ENCODE data around the gene SHKBP1. TPM values are rescaled to one million over a fixed set of nuclear protein-coding genes. Genes with fewer than 3 reads are reported as not detected.
A peak's percentile ranks its signal among the peaks of the same experiment; 100 is the strongest.

SHKBP1 gene
- total and polyA plus RNA-seq, 10 of the 15 experiments (the other 5 are each of a cell fraction or from before 2014, with no cell fraction given), result 2.3 to 123 (median 67.0) TPM

- in situ Hi-C loops (cut with MboI), result no loop called here
- BruUV-seq (replicated peaks), result no TSS peak
- intact Hi-C loops (cut with micrococcal nuclease; ENCODE audit: unreplicated experiment), result no loop called here
- DNase-seq (ENCODE audit: low read depth, low spot score) (no peak), FAIRE-seq (peak; percentile 27), ATAC-seq (peak; percentile 80)
- 47% methylated on average over 11 of the region's 11 CpGs for WGBS (ENCODE audit: insufficient coverage, insufficient replicate concordance, low lambda C conversion rate, missing lambda C conversion rate)
- Histone ChIP-seq H3K4me2 (ENCODE audit: control insufficient read depth, insufficient read depth) (no peak overlapping the region), H3K27ac (ENCODE audit: control insufficient read depth, insufficient read depth) (peak overlapping the region; percentile 48), H4K20me1 (ENCODE audit: control insufficient read depth, insufficient read depth) (no peaks in the 10 kb centered on the region), H3K9ac (ENCODE audit: control insufficient read depth, insufficient read depth, low read length) (no peak overlapping the region; the same call in 1 of the 2 replicates), H3K9me3 (replicated peaks; ENCODE audit: control insufficient read depth, insufficient read depth, low read length) (no peaks in the 10 kb centered on the region; the same call in 2 of the 3 replicates), H3K4me1 (ENCODE audit: control insufficient read depth, insufficient read depth, low read length) (peaks cover 4% of the 10 kb centered on the region; the same call in 1 of the 2 replicates), H2AFZ (ENCODE audit: control insufficient read depth, low read depth, low read length) (no peak overlapping the region), H3K27me3 (replicated peaks in 1 of 2; ENCODE audit: control insufficient read depth in 2 of 2, insufficient read depth in 2 of 2, low read length in 1 of 2) (no peaks in the 10 kb centered on the region), H3K36me3 (ENCODE audit: control insufficient read depth in 2 of 2, insufficient read depth in 2 of 2, low read length in 1 of 2) (no peaks in the 10 kb centered on the region), H3K79me2 (ENCODE audit: control insufficient read depth, insufficient read depth, low read length) (no peaks in the 10 kb centered on the region), H3K4me3 (no peak overlapping the region)
- ChIA-PET CTCF (interaction anchor here (1.0 to 3.6 kb wide), 4 partner anchors 15 to 200 kb away, joined by 3 to 30 read pairs (median 6); no protein-coding TSS in a partner anchor), RAD21 (ENCODE audit: unreplicated experiment) (interaction anchor here (0.8 to 1.2 kb wide), 3 partner anchors 14 to 16 kb away, joined by 3 to 5 read pairs (median 4); no protein-coding TSS in a partner anchor), SMC1A (ENCODE audit: uncharacterized antibody, unreplicated experiment) (interaction anchor here (0.5 to 2.2 kb wide), 4 partner anchors 12 to 274 kb away, joined by 3 to 6 read pairs (median 3); no protein-coding TSS in a partner anchor), POLR2A (interaction anchor here (1.1 to 1.4 kb wide), 2 partner anchors 14 to 15 kb away, joined by 3 to 4 read pairs; no protein-coding TSS in a partner anchor)
- TF ChIP-seq DPF2 (IDR thresholded peaks at IDR 0.05) (no peak), CREM (IDR thresholded peaks at IDR 0.05; ENCODE audit: low read depth) (no peak), IKZF1 (conservative IDR thresholded peaks at IDR 0.05) (0 out of 2 replicates have a peak, but pooled peaks have one; percentile 13), EED (IDR thresholded peaks at IDR 0.05; ENCODE audit: low read depth) (0 out of 2 replicates have a peak, but pooled peaks have one; percentile 18)
- TF ChIP-seq, protein P1, sequence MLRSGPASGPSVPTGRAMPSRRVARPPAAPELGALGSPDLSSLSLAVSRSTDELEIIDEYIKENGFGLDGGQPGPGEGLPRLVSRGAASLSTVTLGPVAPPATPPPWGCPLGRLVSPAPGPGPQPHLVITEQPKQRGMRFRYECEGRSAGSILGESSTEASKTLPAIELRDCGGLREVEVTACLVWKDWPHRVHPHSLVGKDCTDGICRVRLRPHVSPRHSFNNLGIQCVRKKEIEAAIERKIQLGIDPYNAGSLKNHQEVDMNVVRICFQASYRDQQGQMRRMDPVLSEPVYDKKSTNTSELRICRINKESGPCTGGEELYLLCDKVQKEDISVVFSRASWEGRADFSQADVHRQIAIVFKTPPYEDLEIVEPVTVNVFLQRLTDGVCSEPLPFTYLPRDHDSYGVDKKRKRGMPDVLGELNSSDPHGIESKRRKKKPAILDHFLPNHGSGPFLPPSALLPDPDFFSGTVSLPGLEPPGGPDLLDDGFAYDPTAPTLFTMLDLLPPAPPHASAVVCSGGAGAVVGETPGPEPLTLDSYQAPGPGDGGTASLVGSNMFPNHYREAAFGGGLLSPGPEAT (IDR thresholded peaks at IDR 0.05; ENCODE audit: low read depth), result peak; percentile 41; the same call in 1 of the 2 replicates
These were observed 42.9 kb downstream of the SHKBP1 start for GRCh38 chr19:40619333-40620160.
